ENCODE measurements around the gene FAIM. TPM values are rescaled to one million over a fixed set of nuclear protein-coding genes. Genes with fewer than 3 reads are reported as not detected.
"Not testable (repeated sequence)": the region's sequence is repeated elsewhere in the genome, so short reads cannot be mapped to it uniquely, and the experiment has no call there.

The FAIM gene
- total RNA-seq, 1 donor from 2014 or later: 17.5 TPM

- TF ChIP-seq CTCF (IDR thresholded peaks at IDR 0.05; ENCODE audit: insufficient read depth, low read length, poor library complexity, severe bottlenecking): no peak
- Histone ChIP-seq H3K4me3 (ENCODE audit: low read depth, low read length) (no peak overlapping the region), H3K27me3 (ENCODE audit: control insufficient read depth, insufficient read depth, low read length) (no peaks in the 10 kb centered on the region), H3K36me3 (ENCODE audit: control insufficient read depth, insufficient read depth, low read length) (no peaks in the 10 kb centered on the region)
- DNase-seq (ENCODE audit: low read depth): no peak
These were observed 39.5 kb upstream of the FAIM start for GRCh38 chr3:138569090-138569489.

DNA sequence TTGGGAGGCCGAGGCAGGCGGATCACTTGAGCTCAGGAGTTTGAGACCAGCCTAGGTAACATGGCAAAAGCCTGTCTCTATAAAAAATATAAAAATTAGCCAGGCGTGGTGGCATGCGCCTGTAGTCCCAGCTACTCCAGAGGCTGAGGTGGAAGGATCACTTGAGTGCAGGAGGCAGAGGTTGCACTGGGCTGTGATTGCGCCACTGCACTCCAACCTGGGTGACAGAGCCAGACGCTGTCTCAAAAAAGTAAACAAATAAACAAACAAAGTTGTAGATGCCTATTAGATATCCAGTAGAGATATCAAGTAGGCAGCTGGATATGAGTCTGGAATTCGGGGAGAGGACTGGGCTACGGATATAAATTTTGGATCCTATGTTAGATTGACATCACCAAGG, 38.9 kb upstream of the FAIM start:
- not testable (repeated sequence) for H3K27me3 ChIP-seq (ENCODE audit: control insufficient read depth, insufficient read depth, low read length); H3K4me3 ChIP-seq (ENCODE audit: low read depth, low read length); DNase-seq (ENCODE audit: low read depth); H3K36me3 ChIP-seq (ENCODE audit: control insufficient read depth, insufficient read depth, low read length)

GRCh38 chr3:138573138-138573537, 35.4 kb upstream of the FAIM start:
- Histone ChIP-seq H3K4me3 (ENCODE audit: low read depth, low read length) (no peak overlapping the region), H3K36me3 (ENCODE audit: control insufficient read depth, insufficient read depth, low read length) (no peaks in the 10 kb centered on the region), H3K27me3 (ENCODE audit: control insufficient read depth, insufficient read depth, low read length) (no peaks in the 10 kb centered on the region)
- TF ChIP-seq CTCF (IDR thresholded peaks at IDR 0.05; ENCODE audit: insufficient read depth, low read length, poor library complexity, severe bottlenecking): no peak
- no peak for DNase-seq (ENCODE audit: low read depth)

DNA sequence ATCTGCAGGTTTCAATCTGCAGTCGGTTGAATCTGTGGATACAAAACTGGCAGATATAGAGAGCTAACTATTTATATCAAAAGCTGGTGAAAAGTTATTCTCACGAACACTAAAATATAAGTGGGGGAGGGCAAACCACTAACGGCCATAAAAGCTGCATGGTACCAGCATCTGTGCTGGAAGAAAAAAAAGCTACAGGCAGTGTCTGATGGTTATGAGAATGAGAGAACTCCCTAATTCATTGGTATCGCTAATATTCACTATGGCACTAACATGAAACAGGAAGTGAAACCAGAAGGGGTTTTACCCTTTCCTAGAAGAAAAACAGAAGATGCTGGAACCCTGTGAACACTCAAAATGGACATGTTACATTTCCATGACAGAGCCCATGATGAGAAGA, 30.4 kb upstream of the FAIM start:
- no peak for DNase-seq (ENCODE audit: low read depth)
- no peaks in the 10 kb centered on the region for H3K27me3 ChIP-seq (ENCODE audit: control insufficient read depth, insufficient read depth, low read length)
- no peak overlapping the region for H3K4me3 ChIP-seq (ENCODE audit: low read depth, low read length)
- H3K36me3 ChIP-seq (ENCODE audit: control insufficient read depth, insufficient read depth, low read length): no peaks in the 10 kb centered on the region
- TF ChIP-seq CTCF (IDR thresholded peaks at IDR 0.05; ENCODE audit: insufficient read depth, low read length, poor library complexity, severe bottlenecking): no peak

- no peak for DNase-seq (ENCODE audit: low read depth)
- Histone ChIP-seq H3K4me3 (ENCODE audit: low read depth, low read length) (no peak overlapping the region), H3K27me3 (ENCODE audit: control insufficient read depth, insufficient read depth, low read length) (no peaks in the 10 kb centered on the region), H3K36me3 (ENCODE audit: control insufficient read depth, insufficient read depth, low read length) (no peaks in the 10 kb centered on the region)
- no peak for TF ChIP-seq CTCF (IDR thresholded peaks at IDR 0.05; ENCODE audit: insufficient read depth, low read length, poor library complexity, severe bottlenecking)
These were observed 29.5 kb upstream of the FAIM start for GRCh38 chr3:138578961-138579574.

DNA sequence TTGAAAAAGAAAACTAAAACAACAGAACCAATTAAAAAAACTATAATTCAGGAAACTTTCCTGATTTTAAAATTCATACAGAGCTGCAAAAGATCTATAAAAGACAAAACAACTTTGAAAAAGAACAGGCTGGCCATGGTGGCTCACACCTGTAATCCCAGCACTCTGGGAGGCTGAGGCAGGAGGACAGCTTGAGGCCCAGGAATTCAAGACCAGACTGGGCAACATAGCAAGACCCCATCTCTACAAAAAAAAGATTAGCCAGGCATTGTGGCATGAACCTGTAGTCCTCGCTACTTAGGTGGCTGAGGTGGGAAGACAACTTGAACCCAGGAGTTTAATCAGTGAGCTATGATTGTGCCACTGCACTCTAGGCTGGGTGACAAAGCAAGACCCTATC, 21.2 kb upstream of the FAIM start:
- TF ChIP-seq CTCF (IDR thresholded peaks at IDR 0.05; ENCODE audit: insufficient read depth, low read length, poor library complexity, severe bottlenecking): no peak
- Histone ChIP-seq H3K36me3 (ENCODE audit: control insufficient read depth, insufficient read depth, low read length) (no peaks in the 10 kb centered on the region), H3K4me3 (ENCODE audit: low read depth, low read length) (no peak overlapping the region), H3K27me3 (ENCODE audit: control insufficient read depth, insufficient read depth, low read length) (no peaks in the 10 kb centered on the region)
- DNase-seq (ENCODE audit: low read depth): no peak
